Measurements from ENCODE around the gene TFDP2.

Gene TFDP2

DNA sequence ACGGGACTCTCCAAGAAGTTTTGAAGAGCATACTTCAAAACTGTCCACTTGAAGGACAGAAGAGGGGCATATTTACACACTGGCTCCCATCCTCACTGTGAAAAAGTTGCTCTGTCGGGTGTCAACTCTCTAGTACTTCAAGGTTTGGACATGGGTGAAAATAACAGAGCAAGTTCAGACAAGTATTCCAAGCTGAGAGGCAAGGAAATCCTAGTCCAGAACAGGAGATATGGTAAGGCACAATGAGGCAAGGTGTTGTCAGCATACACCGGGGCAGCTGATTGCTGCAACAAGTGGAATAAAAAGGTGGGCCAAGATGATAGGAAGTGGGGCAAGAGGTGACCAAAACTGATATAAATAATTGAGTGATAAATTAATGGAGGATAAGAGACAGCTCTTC lies 4.8 kb upstream of the TFDP2 start:
- Histone ChIP-seq H3K9me3 (replicated peaks in 1 of 2; ENCODE audit: control insufficient read depth in 2 of 2, insufficient read depth in 1 of 2, low read depth in 1 of 2, low read length in 2 of 2) (no peaks in the 10 kb centered on the region), H3K23ac (ENCODE audit: low read depth, low read length, poor library complexity) (no peak overlapping the region), H2BK15ac (ENCODE audit: low read length) (no peak overlapping the region), H3K27ac (replicated peaks; ENCODE audit: low read length) (no peak overlapping the region), H3K4me3 (ENCODE audit: low read length in 2 of 2) (no peak overlapping the region), H3K14ac (ENCODE audit: low read length) (peak overlapping the region; percentile 71), H2BK12ac (ENCODE audit: low read length) (no peak overlapping the region), H3K4ac (ENCODE audit: low read length) (no peak overlapping the region), H3K4me2 (ENCODE audit: insufficient read depth, low read length, poor library complexity, severe bottlenecking) (no peak overlapping the region), H3K36me3 (replicated peaks in 1 of 2; ENCODE audit: control insufficient read depth in 2 of 2, insufficient read depth in 2 of 2, low read length in 2 of 2) (no peaks in the 10 kb centered on the region), H3K9ac (ENCODE audit: low read depth, low read length, poor library complexity) (no peak overlapping the region), H2AFZ (ENCODE audit: low read length) (no peak overlapping the region), H3K4me1 (ENCODE audit: control insufficient read depth in 2 of 2, insufficient read depth in 1 of 2, low read depth in 1 of 2, low read length in 2 of 2) (peaks cover 0 to 3% of the 10 kb centered on the region in 2 donors), H2BK120ac (ENCODE audit: low read depth, low read length) (no peak overlapping the region), H2AK5ac (ENCODE audit: low read depth, low read length) (no peak overlapping the region), H4K8ac (ENCODE audit: low read depth, low read length) (no peak overlapping the region), H2BK5ac (ENCODE audit: low read length) (no peak overlapping the region), H3K79me1 (ENCODE audit: low read depth, low read length) (no peaks in the 10 kb centered on the region), H4K91ac (ENCODE audit: low read depth, low read length, poor library complexity) (no peak overlapping the region), H3K27me3 (ENCODE audit: control insufficient read depth in 3 of 3, insufficient read depth in 3 of 3, low read depth in 1 of 3, low read length in 3 of 3) (no peaks in the 10 kb centered on the region), H3K18ac (ENCODE audit: low read length) (no peak overlapping the region)
- WGBS, 2 donors (ENCODE audit: extremely low coverage in 2 of 2, insufficient read length in 2 of 2, insufficient replicate concordance in 1 of 2): no CpG with 5 or more reads among the region's 3 CpGs
- DNase-seq (ENCODE audit: low spot score): no peak

DNA sequence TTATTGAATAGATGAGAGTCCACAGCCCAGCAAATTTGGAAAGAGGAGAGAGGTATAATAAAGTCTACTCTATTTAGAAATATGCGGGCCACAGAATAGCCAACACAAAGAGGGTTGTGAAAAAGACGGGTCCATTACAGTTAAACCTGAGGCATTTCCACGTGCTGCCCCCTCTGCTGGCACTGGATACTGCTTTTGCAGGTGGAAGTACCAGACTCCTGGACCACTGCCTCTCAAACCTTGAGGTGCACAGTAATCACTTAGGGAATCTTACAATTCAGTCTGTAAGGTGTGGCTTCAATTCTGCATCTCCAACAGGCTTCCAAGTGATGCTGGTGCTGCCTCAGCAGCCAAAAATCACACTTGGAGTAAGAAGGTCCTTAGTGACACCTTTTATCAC lies 3.0 kb upstream of the TFDP2 start:
- Histone ChIP-seq H2AFZ (ENCODE audit: low read length) (no peak overlapping the region), H2AK5ac (ENCODE audit: low read depth, low read length) (no peak overlapping the region), H3K36me3 (replicated peaks in 1 of 2; ENCODE audit: control insufficient read depth in 2 of 2, insufficient read depth in 2 of 2, low read length in 2 of 2) (no peaks in the 10 kb centered on the region)

DNA sequence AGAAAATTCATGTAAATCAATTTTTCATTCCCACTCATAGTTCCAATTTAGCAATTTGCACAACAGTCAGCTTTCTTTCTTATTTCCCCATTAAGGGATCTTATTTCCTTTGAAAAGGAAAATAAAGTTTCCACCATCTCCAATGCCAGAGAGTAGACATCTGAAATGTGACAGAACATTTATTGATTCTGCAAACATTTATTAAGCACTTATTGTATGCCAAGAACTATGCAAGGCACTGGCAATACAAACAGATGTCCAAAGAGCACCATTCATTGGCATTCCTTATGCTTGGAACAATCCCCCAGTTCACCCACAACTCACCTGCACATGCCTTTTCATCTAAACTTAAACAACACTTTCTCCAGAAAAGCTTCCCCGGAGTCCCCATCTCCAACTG lies 2.5 kb upstream of the TFDP2 start:
- Histone ChIP-seq H2BK15ac (ENCODE audit: low read length) (no peak overlapping the region), H3K4me2 (ENCODE audit: insufficient read depth, low read length, poor library complexity, severe bottlenecking) (no peak overlapping the region), H3K9ac (ENCODE audit: low read depth, low read length, poor library complexity) (no peak overlapping the region), H2AFZ (ENCODE audit: low read length) (no peak overlapping the region), H3K4me3 (ENCODE audit: low read length in 2 of 2) (no peak overlapping the region), H4K91ac (ENCODE audit: low read depth, low read length, poor library complexity) (no peak overlapping the region), H4K8ac (ENCODE audit: low read depth, low read length) (no peak overlapping the region), H3K27me3 (ENCODE audit: control insufficient read depth in 3 of 3, insufficient read depth in 3 of 3, low read depth in 1 of 3, low read length in 3 of 3) (no peaks in the 10 kb centered on the region), H3K4me1 (ENCODE audit: control insufficient read depth in 2 of 2, insufficient read depth in 1 of 2, low read depth in 1 of 2, low read length in 2 of 2) (peaks cover 3 to 7% of the 10 kb centered on the region in 2 donors), H3K14ac (ENCODE audit: low read length) (no peak overlapping the region), H2BK5ac (ENCODE audit: low read length) (no peak overlapping the region), H3K9me3 (replicated peaks in 1 of 2; ENCODE audit: control insufficient read depth in 2 of 2, insufficient read depth in 1 of 2, low read depth in 1 of 2, low read length in 2 of 2) (no peaks in the 10 kb centered on the region), H3K36me3 (replicated peaks in 1 of 2; ENCODE audit: control insufficient read depth in 2 of 2, insufficient read depth in 2 of 2, low read length in 2 of 2) (no peaks in the 10 kb centered on the region), H3K4ac (ENCODE audit: low read length) (no peak overlapping the region), H2BK120ac (ENCODE audit: low read depth, low read length) (no peak overlapping the region), H3K23ac (ENCODE audit: low read depth, low read length, poor library complexity) (no peak overlapping the region), H3K18ac (ENCODE audit: low read length) (no peak overlapping the region), H2BK12ac (ENCODE audit: low read length) (no peak overlapping the region), H2AK5ac (ENCODE audit: low read depth, low read length) (no peak overlapping the region), H3K27ac (replicated peaks; ENCODE audit: low read length) (no peak overlapping the region), H3K79me1 (ENCODE audit: low read depth, low read length) (no peaks in the 10 kb centered on the region)
- no peak for DNase-seq (ENCODE audit: low spot score)
- WGBS, 2 donors (ENCODE audit: extremely low coverage in 2 of 2, insufficient read length in 2 of 2, insufficient replicate concordance in 1 of 2): no CpG with 5 or more reads among the region's 1 CpG

More for the DNA sequence above, 3.0 kb upstream of the TFDP2 start:
- no peak for DNase-seq (ENCODE audit: low spot score)
- H3K18ac ChIP-seq (ENCODE audit: low read length): no peak overlapping the region
- H3K9me3 ChIP-seq (replicated peaks in 1 of 2; ENCODE audit: control insufficient read depth in 2 of 2, insufficient read depth in 1 of 2, low read depth in 1 of 2, low read length in 2 of 2): no peaks in the 10 kb centered on the region
- no peak overlapping the region for H4K8ac ChIP-seq (ENCODE audit: low read depth, low read length)
- no peak overlapping the region for H3K27ac ChIP-seq (replicated peaks; ENCODE audit: low read length)
- no peak overlapping the region for H3K4ac ChIP-seq (ENCODE audit: low read length)
- H3K9ac ChIP-seq (ENCODE audit: low read depth, low read length, poor library complexity): no peak overlapping the region
- H2BK120ac ChIP-seq (ENCODE audit: low read depth, low read length): no peak overlapping the region
- WGBS, 2 donors (ENCODE audit: extremely low coverage in 2 of 2, insufficient read length in 2 of 2, insufficient replicate concordance in 1 of 2): no CpG with 5 or more reads among the region's 3 CpGs
- no peaks in the 10 kb centered on the region for H3K79me1 ChIP-seq (ENCODE audit: low read depth, low read length)
- H3K4me3 ChIP-seq (ENCODE audit: low read length in 2 of 2): no peak overlapping the region
- H2BK5ac ChIP-seq (ENCODE audit: low read length): no peak overlapping the region
- no peak overlapping the region for H3K14ac ChIP-seq (ENCODE audit: low read length)
- peaks cover 3 to 6% of the 10 kb centered on the region in 2 donors for H3K4me1 ChIP-seq (ENCODE audit: control insufficient read depth in 2 of 2, insufficient read depth in 1 of 2, low read depth in 1 of 2, low read length in 2 of 2)
- H2BK15ac ChIP-seq (ENCODE audit: low read length): no peak overlapping the region
- H4K91ac ChIP-seq (ENCODE audit: low read depth, low read length, poor library complexity): no peak overlapping the region
- no peaks in the 10 kb centered on the region for H3K27me3 ChIP-seq (ENCODE audit: control insufficient read depth in 3 of 3, insufficient read depth in 3 of 3, low read depth in 1 of 3, low read length in 3 of 3)
- H3K23ac ChIP-seq (ENCODE audit: low read depth, low read length, poor library complexity): no peak overlapping the region
- no peak overlapping the region for H3K4me2 ChIP-seq (ENCODE audit: insufficient read depth, low read length, poor library complexity, severe bottlenecking)
- H2BK12ac ChIP-seq (ENCODE audit: low read length): no peak overlapping the region

DNA sequence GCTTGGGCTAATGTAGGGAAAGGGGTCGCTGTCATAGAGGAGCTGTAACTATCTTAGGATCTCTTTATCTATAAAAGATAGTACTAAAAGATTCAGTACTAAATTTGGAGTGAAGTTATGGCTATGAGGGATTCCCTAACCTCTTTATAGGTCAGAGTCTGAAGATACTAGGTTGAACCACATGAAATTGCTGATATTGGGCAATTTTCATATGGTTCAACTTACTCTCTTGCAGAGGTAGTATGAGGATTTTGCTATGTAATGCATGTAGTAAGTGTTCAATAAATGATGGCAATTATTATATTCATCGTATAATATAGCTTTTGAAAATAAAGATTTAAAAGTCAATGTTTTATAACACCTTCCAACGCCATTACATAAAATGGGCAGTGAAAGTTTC lies 1.9 kb upstream of the TFDP2 start:
- H3K4me1 ChIP-seq (ENCODE audit: control insufficient read depth in 2 of 2, insufficient read depth in 1 of 2, low read depth in 1 of 2, low read length in 2 of 2): peaks cover 3 to 7% of the 10 kb centered on the region in 2 donors

More for the DNA sequence above, 1.9 kb upstream of the TFDP2 start:
- Histone ChIP-seq H3K18ac (ENCODE audit: low read length) (no peak overlapping the region), H2BK12ac (ENCODE audit: low read length) (no peak overlapping the region), H3K9me3 (replicated peaks in 1 of 2; ENCODE audit: control insufficient read depth in 2 of 2, insufficient read depth in 1 of 2, low read depth in 1 of 2, low read length in 2 of 2) (no peaks in the 10 kb centered on the region), H2AK5ac (ENCODE audit: low read depth, low read length) (no peak overlapping the region), H2AFZ (ENCODE audit: low read length) (no peak overlapping the region), H4K91ac (ENCODE audit: low read depth, low read length, poor library complexity) (no peak overlapping the region), H2BK15ac (ENCODE audit: low read length) (no peak overlapping the region), H3K27ac (replicated peaks; ENCODE audit: low read length) (no peak overlapping the region), H3K4me3 (ENCODE audit: low read length in 2 of 2) (no peak overlapping the region), H3K27me3 (ENCODE audit: control insufficient read depth in 3 of 3, insufficient read depth in 3 of 3, low read depth in 1 of 3, low read length in 3 of 3) (no peaks in the 10 kb centered on the region), H3K4ac (ENCODE audit: low read length) (no peak overlapping the region), H3K23ac (ENCODE audit: low read depth, low read length, poor library complexity) (no peak overlapping the region), H3K79me1 (ENCODE audit: low read depth, low read length) (no peaks in the 10 kb centered on the region), H2BK5ac (ENCODE audit: low read length) (no peak overlapping the region), H4K8ac (ENCODE audit: low read depth, low read length) (no peak overlapping the region), H3K4me2 (ENCODE audit: insufficient read depth, low read length, poor library complexity, severe bottlenecking) (no peak overlapping the region), H2BK120ac (ENCODE audit: low read depth, low read length) (no peak overlapping the region), H3K36me3 (replicated peaks in 1 of 2; ENCODE audit: control insufficient read depth in 2 of 2, insufficient read depth in 2 of 2, low read length in 2 of 2) (no peaks in the 10 kb centered on the region), H3K9ac (ENCODE audit: low read depth, low read length, poor library complexity) (no peak overlapping the region), H3K14ac (ENCODE audit: low read length) (no peak overlapping the region)
- no peak for DNase-seq (ENCODE audit: low spot score)
- WGBS, 2 donors (ENCODE audit: extremely low coverage in 2 of 2, insufficient read length in 2 of 2, insufficient replicate concordance in 1 of 2): no CpG with 5 or more reads among the region's 3 CpGs
